ENCODE measurements around the gene CCNH. TPM values are rescaled to one million over a fixed set of nuclear protein-coding genes. Genes with fewer than 3 reads are reported as not detected.

Gene CCNH
- total and polyA plus RNA-seq, 2 of the 4 experiments (the other 2 are of a cell fraction) = 37.4 to 100 TPM

- Histone ChIP-seq H2BK20ac (ENCODE audit: low read depth, low read length) (no peak overlapping the region), H4K8ac (ENCODE audit: low read depth in 2 of 2, low read length in 2 of 2) (no peak overlapping the region), H2BK120ac (ENCODE audit: low read depth, low read length) (no peak overlapping the region), H2BK15ac (ENCODE audit: low read depth, low read length) (no peak overlapping the region), H3K27me3 (ENCODE audit: control insufficient read depth, insufficient read depth, low read length) (no peaks in the 10 kb centered on the region), H2AK9ac (replicated peaks; ENCODE audit: low read depth, low read length, poor library complexity) (no peak overlapping the region), H3K36me3 (ENCODE audit: control insufficient read depth, insufficient read depth, low read length) (no peaks in the 10 kb centered on the region), H4K5ac (ENCODE audit: low read depth, low read length) (no peak overlapping the region), H3K79me1 (ENCODE audit: low read depth in 1 of 2, low read length in 2 of 2) (no peaks in the 10 kb centered on the region), H3K4me1 (ENCODE audit: control insufficient read depth, insufficient read depth, low read length) (no peaks in the 10 kb centered on the region), H3K9me1 (ENCODE audit: insufficient read depth, low read length) (no peaks in the 10 kb centered on the region), H3K4me3 (ENCODE audit: insufficient read depth, low read depth, low read length) (no peak overlapping the region), H3K4ac (ENCODE audit: low read depth, low read length) (no peak overlapping the region), H3K14ac (replicated peaks; ENCODE audit: low read depth, low read length) (no peak overlapping the region), H3K56ac (ENCODE audit: extremely low read depth, insufficient read depth, low read length) (no peak overlapping the region), H2BK5ac (ENCODE audit: low read depth, low read length, poor library complexity, severe bottlenecking) (no peak overlapping the region), H3K9ac (ENCODE audit: low read depth, low read length) (no peak overlapping the region), H3K18ac (ENCODE audit: low read depth, low read length) (no peak overlapping the region), H3K4me2 (ENCODE audit: low read depth, low read length) (no peak overlapping the region), H4K20me1 (ENCODE audit: insufficient read depth, low read length) (no peaks in the 10 kb centered on the region), H4K91ac (ENCODE audit: insufficient read depth, low read depth, low read length) (no peak overlapping the region), H2AK5ac (ENCODE audit: low read depth, low read length) (no peak overlapping the region), H3K27ac (ENCODE audit: insufficient read depth, low read length) (no peak overlapping the region), H3K9me3 (ENCODE audit: control insufficient read depth, insufficient read depth, low read length) (no peaks in the 10 kb centered on the region), H3K23ac (ENCODE audit: low read depth, low read length) (no peak overlapping the region), H2AFZ (replicated peaks; ENCODE audit: low read length, poor library complexity) (no peak overlapping the region)
- no CpG with 5 or more reads among the region's 1 CpG for WGBS, 2 experiments (ENCODE audit: extremely low coverage in 2 of 2, insufficient read length in 1 of 2)
- in situ Hi-C loops (cut with MboI; ENCODE audit: low sequenced_read_pairs) (no loop called here), dilution Hi-C loops (cut with HindIII; ENCODE audit: low sequenced_read_pairs, unreplicated experiment) (no loop called here), intact Hi-C loops (cut with micrococcal nuclease) (no loop called here)
- DNase-seq = no peak
- ChIA-PET CTCF (no interaction called here), POLR2A (ENCODE audit: unreplicated experiment) (no interaction called here)
- TF ChIP-seq CHD1 (IDR thresholded peaks at IDR 0.05; ENCODE audit: low read depth, low read length) (no peak), POLR2A (IDR thresholded peaks at IDR 0.05; ENCODE audit: low read depth, low read length) (no peak), FOS (IDR thresholded peaks at IDR 0.05; ENCODE audit: low read depth, low read length) (no peak), RAD21 (IDR thresholded peaks at IDR 0.05; ENCODE audit: low read length) (no peak), RFX5 (IDR thresholded peaks at IDR 0.05; ENCODE audit: low read depth, low read length) (no peak), BHLHE40 (IDR thresholded peaks at IDR 0.05; ENCODE audit: low read depth, low read length) (no peak), NFE2L2 (IDR thresholded peaks at IDR 0.05; ENCODE audit: low read depth, low read length) (no peak), MAFK (IDR thresholded peaks at IDR 0.05; ENCODE audit: low read depth, low read length) (no peak), SMC3 (IDR thresholded peaks at IDR 0.05; ENCODE audit: low read depth, low read length) (no peak), MXI1 (IDR thresholded peaks at IDR 0.05; ENCODE audit: borderline replicate concordance, low read depth, low read length) (no peak), CTCF (conservative IDR thresholded peaks at IDR 0.05; ENCODE audit: low read depth, low read length) (no peak), RCOR1 (IDR thresholded peaks at IDR 0.05; ENCODE audit: insufficient replicate concordance, low read length) (no peak), CEBPB (IDR thresholded peaks at IDR 0.05; ENCODE audit: low read depth, low read length) (no peak), MAZ (IDR thresholded peaks at IDR 0.05; ENCODE audit: borderline replicate concordance, low read depth, low read length) (no peak)
- TF ChIP-seq, protein P1, sequence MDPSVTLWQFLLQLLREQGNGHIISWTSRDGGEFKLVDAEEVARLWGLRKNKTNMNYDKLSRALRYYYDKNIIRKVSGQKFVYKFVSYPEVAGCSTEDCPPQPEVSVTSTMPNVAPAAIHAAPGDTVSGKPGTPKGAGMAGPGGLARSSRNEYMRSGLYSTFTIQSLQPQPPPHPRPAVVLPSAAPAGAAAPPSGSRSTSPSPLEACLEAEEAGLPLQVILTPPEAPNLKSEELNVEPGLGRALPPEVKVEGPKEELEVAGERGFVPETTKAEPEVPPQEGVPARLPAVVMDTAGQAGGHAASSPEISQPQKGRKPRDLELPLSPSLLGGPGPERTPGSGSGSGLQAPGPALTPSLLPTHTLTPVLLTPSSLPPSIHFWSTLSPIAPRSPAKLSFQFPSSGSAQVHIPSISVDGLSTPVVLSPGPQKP (IDR thresholded peaks at IDR 0.05; ENCODE audit: borderline replicate concordance, low read depth, low read length) = no peak
- TF ChIP-seq, protein P2, sequence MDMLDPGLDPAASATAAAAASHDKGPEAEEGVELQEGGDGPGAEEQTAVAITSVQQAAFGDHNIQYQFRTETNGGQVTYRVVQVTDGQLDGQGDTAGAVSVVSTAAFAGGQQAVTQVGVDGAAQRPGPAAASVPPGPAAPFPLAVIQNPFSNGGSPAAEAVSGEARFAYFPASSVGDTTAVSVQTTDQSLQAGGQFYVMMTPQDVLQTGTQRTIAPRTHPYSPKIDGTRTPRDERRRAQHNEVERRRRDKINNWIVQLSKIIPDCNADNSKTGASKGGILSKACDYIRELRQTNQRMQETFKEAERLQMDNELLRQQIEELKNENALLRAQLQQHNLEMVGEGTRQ (IDR thresholded peaks at IDR 0.05; ENCODE audit: low read depth, low read length) = no peak
- BruUV-seq (replicated peaks) = no TSS peak
- no peak for ATAC-seq (ENCODE audit: low read depth)
Measured at GRCh38 chr5:87433945-87434344, 21.2 kb upstream of the CCNH start.

Measured in IMR-90 (cell line).